GM12892 (cell line): ENCODE measurements around the gene MAP2K5.

Experiments
- POLR2A ChIP-seq: IDR thresholded peaks from 2 replicates; pipeline ENCODE4 v1.6.1; 2011; ENCODE audit warnings: low read depth, low read length, control low read depth
- POLR2AphosphoS5 ChIP-seq: IDR thresholded peaks from 2 replicates; pipeline ENCODE4 v1.6.1; 2011; ENCODE audit warnings: low read depth, low read length, control low read depth
- TAF1 ChIP-seq: IDR thresholded peaks from 2 replicates; pipeline ENCODE4 v1.6.1; 2011; ENCODE audit warnings: low read depth, mild to moderate bottlenecking, control low read depth, low read length, borderline replicate concordance

GRCh38 chr15:67717776-67718175 is 175.3 kb downstream of the MAP2K5 start:
- no peak for TF ChIP-seq POLR2AphosphoS5
- no peak for TF ChIP-seq POLR2A
- TF ChIP-seq TAF1, result no peak
